Measurements from ENCODE around the gene SERPINB5.
"Not testable (repeated sequence)": the region's sequence is repeated elsewhere in the genome, so short reads cannot be mapped to it uniquely, and the experiment has no call there.

Gene SERPINB5

DNA sequence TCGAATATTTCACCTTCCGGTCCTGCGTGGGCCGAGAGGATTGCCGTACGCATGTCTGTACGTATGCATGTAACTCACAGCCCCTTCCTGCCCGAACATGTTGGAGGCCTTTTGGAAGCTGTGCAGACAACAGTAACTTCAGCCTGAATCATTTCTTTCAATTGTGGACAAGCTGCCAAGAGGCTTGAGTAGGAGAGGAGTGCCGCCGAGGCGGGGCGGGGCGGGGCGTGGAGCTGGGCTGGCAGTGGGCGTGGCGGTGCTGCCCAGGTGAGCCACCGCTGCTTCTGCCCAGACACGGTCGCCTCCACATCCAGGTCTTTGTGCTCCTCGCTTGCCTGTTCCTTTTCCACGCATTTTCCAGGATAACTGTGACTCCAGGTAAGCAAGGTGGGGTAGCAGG lies at the start of gene SERPINB5:
SERPINB5 (plus strand) TSS at position 291 of the 400 bp plus-strand sequence. CDS start 7,471 bp downstream, outside the sequence.
- no peak for DNase-seq

DNA sequence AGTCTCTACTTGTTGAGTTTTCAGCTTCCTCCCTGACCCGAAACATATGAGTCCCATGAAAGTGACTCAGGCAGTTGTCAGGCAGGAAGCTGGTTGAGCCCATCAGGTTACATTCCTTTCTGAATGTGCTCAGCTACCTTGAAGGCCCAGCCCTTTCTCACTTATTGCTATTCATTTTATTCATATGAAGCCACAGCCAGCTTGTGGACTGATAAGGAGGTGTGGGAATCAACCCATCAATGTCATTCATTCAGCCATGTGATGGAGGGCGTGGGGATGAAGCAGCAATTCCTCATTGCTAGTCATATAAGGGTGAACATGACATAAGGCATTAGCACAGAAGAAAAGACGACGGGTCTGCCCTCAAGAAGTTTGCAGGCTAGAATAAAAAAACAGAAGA lies 49.2 kb upstream of the SERPINB5 start:
- DNase-seq, result no peak

DNA sequence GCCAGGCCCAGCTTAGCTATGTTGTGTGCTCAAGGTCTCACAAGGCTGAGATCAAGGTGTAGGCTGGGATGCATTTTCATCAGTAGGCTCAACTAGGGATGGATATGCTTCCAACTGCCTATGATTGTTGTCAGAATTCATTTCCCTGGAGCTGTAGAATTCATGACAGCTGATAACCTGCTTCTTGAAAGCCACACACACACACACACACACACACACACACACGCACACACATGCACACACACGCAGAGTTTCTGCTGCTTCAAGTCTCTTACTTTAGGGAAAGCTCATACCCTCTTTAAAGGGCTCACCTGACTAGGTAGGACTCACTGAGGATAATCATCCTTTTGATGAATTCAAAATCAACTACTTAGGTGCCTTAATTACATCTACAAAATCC lies 46.2 kb upstream of the SERPINB5 start:
- DNase-seq, result no peak

DNA sequence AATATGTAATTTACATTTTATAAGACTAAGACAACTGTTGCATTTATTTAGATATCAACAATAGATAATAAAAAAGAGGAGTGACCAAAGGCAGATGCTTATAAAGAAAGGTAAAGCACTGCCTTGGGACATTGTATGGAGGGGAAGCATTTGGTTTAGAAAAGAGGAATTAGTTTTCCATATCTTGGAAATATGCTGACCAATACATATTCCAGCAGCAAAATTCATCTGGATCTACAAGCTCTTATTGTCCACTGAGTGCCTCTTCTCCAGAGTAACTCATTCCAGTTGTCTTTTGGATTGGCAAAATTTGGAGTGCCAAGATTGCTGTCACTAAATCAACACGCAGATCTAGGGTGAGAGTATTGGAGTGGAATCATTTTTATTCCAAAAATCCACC lies 45.6 kb upstream of the SERPINB5 start:
- no peak for DNase-seq

GRCh38 chr18:63433334-63433866 lies 43.4 kb upstream of the SERPINB5 start:
- DNase-seq, result no peak

GRCh38 chr18:63438181-63438580 lies 38.6 kb upstream of the SERPINB5 start:
- no peak for DNase-seq

DNA sequence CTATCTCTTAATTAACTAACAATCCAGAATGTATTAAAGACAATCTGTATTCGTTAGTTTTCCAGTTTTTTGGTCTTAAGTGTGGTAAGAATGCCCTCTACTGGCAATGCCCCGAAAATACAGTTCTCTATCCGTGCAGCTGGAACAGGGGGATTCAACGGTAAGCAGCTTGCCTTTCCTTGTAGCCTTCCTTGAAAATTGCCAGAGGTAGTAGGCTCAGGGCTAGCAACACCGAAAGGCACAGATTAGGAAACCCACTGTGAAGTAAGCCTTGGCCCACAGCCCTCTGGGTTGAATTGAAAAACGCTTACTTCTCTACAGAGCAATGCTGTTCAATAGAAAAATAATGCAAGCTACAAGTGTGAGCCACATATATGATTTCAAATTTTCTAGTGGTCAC lies 37.4 kb upstream of the SERPINB5 start:
- DNase-seq, result peak; percentile 73

GRCh38 chr18:63440219-63440618 lies 36.5 kb upstream of the SERPINB5 start:
- DNase-seq, result no peak

DNA sequence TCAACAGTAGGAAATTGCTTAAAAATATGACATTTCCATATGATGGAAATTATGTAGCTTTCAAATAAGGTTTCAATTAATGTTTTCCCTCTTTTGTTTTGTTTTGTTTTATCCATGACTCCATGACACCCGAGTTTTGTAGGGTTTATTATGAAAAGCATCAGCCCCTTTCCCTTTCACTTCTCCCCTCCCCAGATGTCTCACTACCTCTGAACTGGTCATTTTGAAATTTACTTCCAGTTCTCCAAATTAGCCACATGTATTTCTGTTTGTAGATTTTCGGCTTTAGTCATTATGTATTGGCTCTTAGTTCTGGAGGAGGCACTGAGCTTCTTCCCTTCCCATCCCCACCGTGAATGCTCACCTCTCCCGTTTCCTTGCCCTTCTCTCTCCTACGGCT lies 35.9 kb upstream of the SERPINB5 start:
- no peak for DNase-seq

DNA sequence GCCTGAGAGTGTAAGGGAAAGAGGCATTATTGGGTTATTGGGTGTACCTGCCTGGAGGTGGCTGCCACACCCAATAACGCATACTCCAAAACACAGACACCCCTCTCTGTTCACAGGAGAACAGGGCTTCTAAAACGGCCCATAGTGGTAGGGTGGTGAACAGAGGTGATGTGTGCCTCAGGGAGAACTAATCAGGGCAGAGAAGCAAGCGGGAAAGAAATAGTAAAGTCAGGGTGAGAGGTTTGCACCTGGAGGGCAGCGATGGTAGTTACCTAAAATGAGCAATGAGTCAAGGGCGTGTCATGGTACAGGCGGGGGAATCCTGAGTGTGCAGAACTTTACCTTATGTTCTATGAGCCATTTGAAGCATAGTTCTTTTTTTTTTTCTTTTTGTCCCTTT lies 32.9 kb upstream of the SERPINB5 start:
- DNase-seq, result no peak

DNA sequence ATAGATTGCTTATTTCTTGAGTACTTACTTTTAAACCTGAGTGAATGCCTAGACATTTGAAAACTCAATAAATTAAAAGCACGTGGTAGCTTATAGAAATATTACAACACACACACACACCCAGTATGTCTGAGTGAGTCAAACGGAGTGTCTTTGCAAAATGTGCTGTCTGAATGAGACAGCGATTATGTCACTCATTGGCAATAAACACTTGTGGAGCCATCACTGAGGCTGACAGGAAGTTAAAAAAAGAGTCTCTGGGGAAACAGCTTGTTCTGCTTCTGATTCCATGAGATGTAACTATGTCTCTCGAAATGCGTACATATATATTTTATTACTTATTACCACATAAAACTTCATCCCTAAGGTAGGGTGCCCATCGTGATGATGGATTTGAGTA lies 32.2 kb upstream of the SERPINB5 start:
- DNase-seq, result no peak

DNA sequence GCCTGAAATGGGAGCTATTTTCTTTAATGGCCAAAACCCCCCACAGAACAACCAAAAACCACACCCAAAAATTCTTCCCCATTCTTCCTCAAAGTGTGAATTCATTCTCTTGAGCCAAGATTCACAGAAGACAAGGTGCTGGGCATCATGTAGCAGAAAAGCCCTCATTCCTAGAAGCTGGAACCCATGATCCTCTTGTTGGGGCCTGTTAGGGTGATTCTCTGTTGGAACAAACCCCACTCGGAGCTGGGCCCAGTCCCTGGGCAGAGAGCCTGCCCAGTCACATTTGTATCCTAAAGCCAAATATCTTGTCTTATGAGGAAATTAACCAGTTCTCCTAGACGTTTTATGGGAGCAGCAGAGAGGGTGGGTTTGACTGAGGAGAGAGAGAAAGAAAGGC lies 31.7 kb upstream of the SERPINB5 start:
- no peak for DNase-seq

DNA sequence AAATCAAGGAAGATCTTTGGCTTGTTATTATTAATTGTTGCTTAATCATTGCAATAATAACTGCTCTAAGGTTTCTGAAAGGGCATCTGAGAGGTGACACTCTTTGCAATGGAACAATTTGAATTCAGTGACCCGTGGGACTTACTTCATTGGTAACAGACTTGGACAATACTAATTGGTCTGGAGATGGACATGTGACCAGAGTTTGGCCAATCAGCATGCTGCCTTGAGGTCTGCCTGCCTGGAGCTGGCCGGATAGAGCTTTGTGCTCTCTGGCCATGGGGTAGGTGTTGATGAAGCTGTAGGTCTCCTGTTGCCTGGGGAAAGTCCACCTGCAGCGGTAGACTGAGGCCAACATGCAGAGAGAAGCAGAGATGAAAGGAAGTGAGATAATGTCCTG lies 30.5 kb upstream of the SERPINB5 start:
- DNase-seq, result no peak

DNA sequence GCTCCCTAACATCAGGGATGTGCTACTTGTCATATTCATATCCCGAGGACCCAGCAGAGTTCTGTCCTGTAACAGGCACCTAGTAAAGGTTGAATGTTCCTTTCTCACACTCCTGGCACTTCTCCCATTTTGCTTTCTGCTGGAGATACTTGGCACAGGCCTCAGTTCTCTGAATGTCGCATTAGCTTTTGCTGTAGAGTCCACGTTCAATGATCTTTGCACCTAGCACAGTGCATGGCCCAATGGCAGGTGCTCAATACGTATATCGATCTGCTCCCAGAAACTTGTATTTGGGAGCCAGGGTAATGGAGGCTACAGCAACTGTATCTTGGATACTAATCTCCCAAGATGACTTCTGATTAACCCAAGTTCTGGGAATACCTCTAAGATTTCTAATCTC lies 29.7 kb upstream of the SERPINB5 start:
- no peak for DNase-seq

- DNase-seq, result no peak
Measured at GRCh38 chr18:63449426-63449825, 27.3 kb upstream of the SERPINB5 start.

- no peak for DNase-seq
Measured at GRCh38 chr18:63451799-63452660, 24.7 kb upstream of the SERPINB5 start.

DNA sequence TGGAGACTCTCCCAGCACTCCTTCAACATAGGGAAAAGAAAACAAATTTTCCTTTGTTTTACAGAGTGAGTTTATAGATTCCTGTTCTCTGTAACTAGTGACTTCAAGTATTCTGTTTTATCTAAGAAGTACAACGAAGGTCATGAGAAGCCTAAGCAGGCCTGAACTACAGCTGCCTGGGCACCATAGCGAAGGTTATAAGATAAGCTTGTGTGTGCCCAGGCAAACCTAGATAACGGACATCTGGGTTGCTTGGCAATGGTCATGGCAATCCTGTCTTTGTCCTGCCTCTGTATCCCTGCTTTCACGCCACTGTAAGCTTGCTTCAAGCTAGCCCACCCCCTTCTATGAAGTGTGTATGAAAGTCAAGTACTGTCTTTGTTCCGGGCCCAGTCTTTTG lies 24.0 kb upstream of the SERPINB5 start:
- DNase-seq, result not testable (repeated sequence)

DNA sequence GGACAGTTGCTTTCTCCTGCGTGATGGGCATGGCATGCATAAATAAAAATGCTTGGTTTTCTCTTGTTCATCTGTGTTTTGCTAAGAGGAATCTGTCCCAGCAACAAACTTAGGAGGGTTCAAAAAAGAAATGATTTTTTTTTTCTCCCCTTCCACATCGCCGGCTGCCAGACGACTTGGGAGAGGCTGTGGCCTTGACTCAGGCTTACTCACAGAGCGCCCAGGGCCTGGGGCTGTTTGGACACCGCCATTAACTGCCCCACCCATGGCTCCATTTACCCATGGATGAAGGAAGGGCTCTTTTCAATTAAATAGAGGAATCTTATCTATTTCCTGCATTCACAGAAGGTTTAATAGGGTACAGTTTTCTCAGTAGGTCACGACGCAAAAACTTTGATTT lies 22.3 kb upstream of the SERPINB5 start:
- DNase-seq, result no peak

GRCh38 chr18:63457977-63458376 lies 18.8 kb upstream of the SERPINB5 start:
- DNase-seq, result no peak

GRCh38 chr18:63460414-63460813 lies 16.3 kb upstream of the SERPINB5 start:
- DNase-seq, result no peak

GRCh38 chr18:63464434-63464833 lies 12.3 kb upstream of the SERPINB5 start:
- no peak for DNase-seq

DNA sequence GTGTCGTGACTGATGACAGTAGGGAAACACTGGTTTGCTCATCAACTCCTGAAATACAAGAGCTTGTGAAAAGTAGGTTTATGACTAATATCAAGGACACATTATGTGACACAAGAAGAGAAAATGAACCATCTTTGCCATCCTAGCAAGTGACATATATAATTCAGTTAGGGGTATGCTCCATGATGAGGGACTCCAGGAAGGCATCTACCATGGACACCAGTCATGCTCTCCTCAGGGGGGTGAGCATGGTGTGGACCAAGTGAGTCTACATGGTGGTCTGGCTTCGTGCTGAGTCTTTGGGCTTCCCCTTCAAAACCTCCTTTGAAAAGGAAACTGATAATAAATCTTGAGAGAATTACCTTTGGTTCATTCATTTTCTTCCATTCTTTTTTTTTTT lies 11.7 kb upstream of the SERPINB5 start:
- no peak for DNase-seq

GRCh38 chr18:63467699-63468098 lies 9.1 kb upstream of the SERPINB5 start:
- no peak for DNase-seq

- DNase-seq, result no peak
Measured at GRCh38 chr18:63468575-63468974, 8.2 kb upstream of the SERPINB5 start.

DNA sequence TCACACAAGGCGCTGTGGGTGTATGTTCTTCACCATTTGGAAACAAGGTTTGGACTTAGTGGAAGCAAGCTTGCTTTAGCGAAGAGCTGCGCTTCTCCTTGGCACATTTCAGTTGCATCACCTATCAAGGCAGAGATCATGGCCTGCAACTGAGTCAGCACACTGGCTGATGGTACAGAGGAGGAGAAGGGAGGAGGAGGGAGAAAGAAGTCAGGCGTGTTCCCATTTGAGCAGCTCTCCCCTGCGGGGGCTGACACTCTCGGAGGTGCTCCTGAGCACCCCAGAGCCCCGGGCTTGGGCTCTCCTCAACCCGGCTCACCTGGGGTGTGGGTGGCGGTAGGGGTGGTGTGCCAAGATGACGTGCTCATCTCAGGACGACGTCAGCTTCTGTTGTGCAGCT lies 6.0 kb upstream of the SERPINB5 start:
- DNase-seq, result no peak

Measured in activated effector memory CD4-positive, alpha-beta T cell treated with anti-CD3 and anti-CD28 coated beads, Interleukin-2, amount 50 U/mL, for 16 hours (primary cell).